RWPE2 (cell line): ENCODE measurements around the gene PLEKHG4B.

Source experiments
- ATAC-seq: fragments of 200-7000 bp; cut with Tn5 transposase; 3 replicates; pipeline ENCODE4 v1.9.1; 2021; ENCODE audit warnings: low read depth
- DNase-seq: peaks from one replicate; pipeline ENCODE4 v3.0.0-alpha.2; 2020; ENCODE audit warnings: low spot score
- H3K27ac ChIP-seq: fragments of 450-650 bp; 2 replicates; pipeline ENCODE4 v1.5.1; 2017; ENCODE audit warnings: mild to moderate bottlenecking; ENCODE audit not compliant: poor library complexity, severe bottlenecking
- H3K27me3 ChIP-seq: fragments of 250-450 bp; sonication (Bioruptor Pico); 2 replicates; pipeline ENCODE4 v1.5.1; 2021; ENCODE audit warnings: mild to moderate bottlenecking, moderate library complexity; ENCODE audit not compliant: insufficient read depth, poor library complexity, severe bottlenecking
- H3K36me3 ChIP-seq: fragments of 250-450 bp; sonication (Bioruptor Pico); 2 replicates; pipeline ENCODE4 v1.5.1; 2020; ENCODE audit warnings: low read depth, mild to moderate bottlenecking, moderate library complexity
- H3K4me1 ChIP-seq: fragments of 250-450 bp; sonication (Bioruptor Pico); 2 replicates; pipeline ENCODE4 v1.5.1; 2021; ENCODE audit warnings: mild to moderate bottlenecking, moderate library complexity; ENCODE audit not compliant: insufficient read depth, poor library complexity, severe bottlenecking
- H3K4me3 ChIP-seq: fragments of 250-450 bp; sonication (Bioruptor Pico); 2 replicates; pipeline ENCODE4 v1.5.1; 2021; ENCODE audit warnings: mild to moderate bottlenecking, moderate library complexity; ENCODE audit not compliant: severe bottlenecking
- H3K9me3 ChIP-seq: fragments of 250-450 bp; sonication (Bioruptor Pico); 2 replicates; pipeline ENCODE4 v1.5.1; 2021; ENCODE audit warnings: mild to moderate bottlenecking, moderate library complexity; ENCODE audit not compliant: severe bottlenecking
- TF ChIP-seq, protein P1 (sequence below): fragments of 450-650 bp; IDR thresholded peaks from one replicate; pipeline ENCODE4 v1.5.1; 2017; ENCODE audit warnings: mild to moderate bottlenecking, moderate library complexity; ENCODE audit not compliant: poor library complexity, severe bottlenecking

Gene PLEKHG4B

DNA sequence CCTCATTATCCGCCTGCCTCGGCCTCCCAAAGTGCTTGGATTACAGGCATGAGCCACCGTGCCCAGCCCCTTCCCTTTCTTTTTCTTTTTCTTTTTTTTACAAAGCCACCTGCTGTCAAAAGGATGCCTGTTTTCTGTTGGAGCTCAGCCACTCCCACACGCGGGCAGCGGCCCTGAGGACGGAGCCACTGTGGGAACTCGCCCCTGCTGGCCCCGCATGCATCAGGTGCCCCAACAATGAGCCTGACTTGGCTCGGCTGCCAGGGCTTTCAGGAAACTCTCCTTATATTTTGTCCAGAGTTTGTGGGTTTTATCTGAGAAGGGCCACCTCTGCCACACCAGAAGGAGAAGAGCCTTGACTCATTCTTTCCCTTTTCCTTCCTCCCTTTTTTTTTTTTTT lies 62.3 kb downstream of the PLEKHG4B start:
- H3K27me3 ChIP-seq: no peaks in the 10 kb centered on the region

DNA sequence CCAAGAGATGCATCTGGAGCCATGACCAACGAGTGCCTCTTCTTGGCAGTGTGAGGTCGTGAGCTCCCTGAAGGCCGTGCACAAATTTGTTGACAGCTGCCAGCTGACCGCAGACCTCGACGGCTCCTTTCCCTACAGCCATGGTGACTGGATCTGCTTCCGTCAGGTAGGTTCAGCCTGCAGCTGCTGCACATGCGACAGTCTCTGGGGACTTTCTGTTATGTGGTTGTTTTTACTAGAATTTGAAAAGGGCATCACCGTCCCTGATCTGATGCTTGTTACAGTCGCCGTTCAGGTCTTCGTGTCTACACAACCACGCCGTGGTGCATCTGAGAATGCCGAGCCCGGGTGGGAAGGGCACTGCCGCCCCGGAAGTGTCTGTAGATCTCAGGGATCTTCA lies 62.9 kb downstream of the PLEKHG4B start:
- Histone ChIP-seq H3K9me3 (no peaks in the 10 kb centered on the region), H3K27ac (no peak overlapping the region), H3K27me3 (peaks cover 1% of the 10 kb centered on the region), H3K4me3 (no peak overlapping the region), H3K36me3 (no peaks in the 10 kb centered on the region), H3K4me1 (peaks cover 4% of the 10 kb centered on the region)
- no peak for DNase-seq
- ATAC-seq: no peak
- TF ChIP-seq, protein P1, sequence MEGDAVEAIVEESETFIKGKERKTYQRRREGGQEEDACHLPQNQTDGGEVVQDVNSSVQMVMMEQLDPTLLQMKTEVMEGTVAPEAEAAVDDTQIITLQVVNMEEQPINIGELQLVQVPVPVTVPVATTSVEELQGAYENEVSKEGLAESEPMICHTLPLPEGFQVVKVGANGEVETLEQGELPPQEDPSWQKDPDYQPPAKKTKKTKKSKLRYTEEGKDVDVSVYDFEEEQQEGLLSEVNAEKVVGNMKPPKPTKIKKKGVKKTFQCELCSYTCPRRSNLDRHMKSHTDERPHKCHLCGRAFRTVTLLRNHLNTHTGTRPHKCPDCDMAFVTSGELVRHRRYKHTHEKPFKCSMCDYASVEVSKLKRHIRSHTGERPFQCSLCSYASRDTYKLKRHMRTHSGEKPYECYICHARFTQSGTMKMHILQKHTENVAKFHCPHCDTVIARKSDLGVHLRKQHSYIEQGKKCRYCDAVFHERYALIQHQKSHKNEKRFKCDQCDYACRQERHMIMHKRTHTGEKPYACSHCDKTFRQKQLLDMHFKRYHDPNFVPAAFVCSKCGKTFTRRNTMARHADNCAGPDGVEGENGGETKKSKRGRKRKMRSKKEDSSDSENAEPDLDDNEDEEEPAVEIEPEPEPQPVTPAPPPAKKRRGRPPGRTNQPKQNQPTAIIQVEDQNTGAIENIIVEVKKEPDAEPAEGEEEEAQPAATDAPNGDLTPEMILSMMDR: no peak

More for the DNA sequence above, 62.3 kb downstream of the PLEKHG4B start:
- Histone ChIP-seq H3K9me3 (no peaks in the 10 kb centered on the region), H3K4me1 (peaks cover 4% of the 10 kb centered on the region), H3K27ac (no peak overlapping the region), H3K36me3 (no peaks in the 10 kb centered on the region), H3K4me3 (no peak overlapping the region)
- DNase-seq (no peak), ATAC-seq (no peak)
- TF ChIP-seq, protein P1: no peak

DNA sequence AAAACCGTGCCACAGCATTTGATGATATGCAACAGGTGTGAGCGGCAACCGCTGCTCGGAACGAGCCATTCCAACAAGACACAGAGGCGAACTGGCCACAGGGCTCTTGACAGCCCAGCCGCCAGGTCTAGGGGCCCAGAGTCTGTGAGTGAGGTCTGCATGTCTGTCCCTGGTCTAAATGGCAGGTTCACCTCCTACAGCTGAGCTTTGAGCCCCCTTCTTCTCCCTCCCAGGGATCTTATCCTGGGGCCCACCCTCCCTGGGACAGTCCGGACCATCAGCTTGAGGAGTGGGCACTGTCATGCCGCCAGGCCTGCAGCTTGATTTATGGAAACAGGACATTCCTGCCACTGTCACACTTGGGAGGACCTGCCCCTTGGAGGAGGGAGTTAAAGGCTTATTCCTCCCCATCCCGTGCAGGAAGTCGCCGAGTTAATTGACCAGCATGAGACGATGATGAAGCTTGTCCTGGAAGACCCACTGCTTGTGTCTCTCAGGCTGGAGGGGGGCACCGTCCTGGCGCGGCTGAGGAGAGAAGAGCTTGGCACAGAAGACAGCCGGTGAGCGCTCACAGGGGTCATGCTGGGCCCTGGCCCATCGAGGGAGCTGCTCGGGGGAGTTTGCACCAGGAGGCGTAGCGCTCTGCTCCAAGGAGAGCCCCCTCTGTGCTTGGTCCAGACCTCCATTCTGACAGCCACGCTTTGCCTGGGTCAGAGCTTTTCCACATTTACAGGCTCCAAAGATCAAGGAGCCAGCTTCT lies 63.9 kb downstream of the PLEKHG4B start:
- H3K36me3 ChIP-seq: no peaks in the 10 kb centered on the region
- no peak overlapping the region for H3K27ac ChIP-seq
- DNase-seq: no peak
- H3K4me1 ChIP-seq: no peaks in the 10 kb centered on the region
- peaks cover 6% of the 10 kb centered on the region for H3K27me3 ChIP-seq
- TF ChIP-seq, protein P1: no peak
- ATAC-seq: no peak
- no peaks in the 10 kb centered on the region for H3K9me3 ChIP-seq
- H3K4me3 ChIP-seq: no peak overlapping the region

DNA sequence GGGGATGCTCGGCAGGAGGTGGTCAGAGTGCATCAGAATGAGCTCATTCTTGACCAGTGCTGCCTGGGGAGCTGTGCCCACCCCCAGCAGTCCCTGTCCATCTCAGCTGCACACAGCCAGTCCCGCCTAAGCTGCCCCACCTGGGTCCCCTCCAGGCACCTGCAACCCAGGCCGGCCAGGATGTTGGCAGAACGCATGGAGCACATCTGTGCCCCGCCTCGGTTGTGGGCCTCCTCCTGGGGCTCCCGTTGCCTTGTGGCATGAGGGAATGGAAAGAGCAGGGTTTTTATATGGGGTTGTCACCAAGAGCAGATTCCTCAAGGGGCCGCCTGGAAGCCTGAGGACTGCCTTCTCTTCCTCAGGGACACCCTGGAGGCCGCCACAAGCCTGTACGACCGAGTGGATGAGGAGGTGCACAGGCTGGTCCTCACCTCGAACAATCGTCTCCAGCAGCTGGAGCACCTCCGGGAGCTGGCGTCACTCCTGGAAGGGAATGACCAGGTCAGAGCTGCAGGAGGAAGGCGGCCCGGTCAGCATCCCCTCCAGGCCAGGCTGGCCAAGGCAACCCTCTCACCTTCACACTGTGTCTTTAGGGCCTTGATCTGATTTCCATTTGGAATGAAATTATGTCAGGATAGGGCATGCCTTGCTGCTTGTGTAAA lies 64.6 kb downstream of the PLEKHG4B start:
- Histone ChIP-seq H3K4me3 (no peak overlapping the region), H3K4me1 (no peaks in the 10 kb centered on the region), H3K27me3 (peaks cover 6% of the 10 kb centered on the region), H3K36me3 (no peaks in the 10 kb centered on the region), H3K9me3 (no peaks in the 10 kb centered on the region), H3K27ac (no peak overlapping the region)
- no peak for DNase-seq
- ATAC-seq: no peak
- TF ChIP-seq, protein P1: no peak

DNA sequence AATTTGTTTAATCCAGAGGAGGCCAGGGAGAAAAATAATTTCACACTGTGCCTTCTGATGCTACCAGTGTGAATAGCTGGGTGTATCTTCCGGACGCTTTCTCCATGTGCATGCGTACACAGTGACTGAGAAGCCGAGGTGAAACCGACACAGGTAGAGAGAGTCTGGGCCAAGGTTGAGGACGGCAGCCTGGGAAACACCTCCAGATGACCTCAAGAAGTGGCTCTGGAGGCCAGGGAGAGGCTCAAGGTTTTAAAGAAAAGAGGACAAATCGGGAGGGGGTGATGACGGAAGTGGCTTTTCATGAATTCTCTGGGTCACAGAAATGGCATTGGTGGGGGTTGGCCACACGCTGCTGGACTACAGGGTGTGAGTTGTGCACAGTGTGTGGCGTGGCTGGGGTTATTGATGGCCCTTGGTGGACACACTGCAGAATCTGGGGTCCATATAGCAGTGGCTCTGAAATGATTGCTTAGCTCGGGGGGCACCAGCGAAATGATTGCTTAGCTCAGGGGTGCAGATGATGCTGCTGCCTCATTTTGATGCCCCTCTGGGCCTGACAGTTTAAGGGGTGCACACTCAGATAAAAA lies 65.3 kb downstream of the PLEKHG4B start:
- Histone ChIP-seq H3K4me1 (no peaks in the 10 kb centered on the region), H3K27me3 (peaks cover 6% of the 10 kb centered on the region), H3K9me3 (no peaks in the 10 kb centered on the region), H3K27ac (no peak overlapping the region), H3K4me3 (no peak overlapping the region), H3K36me3 (no peaks in the 10 kb centered on the region)
- DNase-seq (no peak), ATAC-seq (no peak)
- TF ChIP-seq, protein P1: no peak
